Measurements from ENCODE around the gene NDUFS8. TPM values are rescaled to one million over a fixed set of nuclear protein-coding genes. Genes with fewer than 3 reads are reported as not detected.

NDUFS8 gene
- total RNA-seq, 1 donor from 2014 or later = 137 TPM

DNA sequence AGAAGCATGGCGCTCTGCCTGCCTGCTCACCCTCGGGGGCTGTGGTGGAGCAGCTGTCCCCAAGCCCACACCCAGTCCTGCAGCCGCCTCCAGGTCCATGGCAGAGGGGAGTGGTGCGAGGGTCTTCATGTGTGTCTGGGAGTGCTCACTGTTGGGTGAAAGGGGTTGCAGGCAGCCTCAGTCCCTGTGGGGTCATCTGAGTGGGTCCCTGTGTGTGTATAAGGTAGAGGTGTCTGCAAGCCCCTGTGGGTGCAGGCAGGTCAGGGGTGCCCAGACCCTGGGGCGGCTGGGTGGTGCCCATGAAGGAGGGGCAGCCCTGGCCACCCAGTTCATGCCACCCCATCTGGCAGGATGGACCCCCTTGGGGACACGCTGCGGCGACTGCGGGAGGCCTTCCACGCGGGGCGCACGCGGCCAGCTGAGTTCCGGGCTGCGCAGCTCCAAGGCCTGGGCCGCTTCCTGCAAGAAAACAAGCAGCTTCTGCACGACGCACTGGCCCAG, 15.5 kb upstream of the NDUFS8 start:
- H3K27me3 Mint-ChIP-seq (ENCODE audit: insufficient read depth) = no peaks in the 10 kb centered on the region
- intact Hi-C loops (cut with micrococcal nuclease) = no loop called here
- H3K27ac Mint-ChIP-seq = no peak overlapping the region
- no peaks in the 10 kb centered on the region for H3K9me3 Mint-ChIP-seq
- H3K4me1 Mint-ChIP-seq (ENCODE audit: low read depth) = no peaks in the 10 kb centered on the region
- DNase-seq (ENCODE audit: low spot score) = no peak
- H3K36me3 Mint-ChIP-seq (ENCODE audit: low read depth) = no peaks in the 10 kb centered on the region
- H3K4me3 Mint-ChIP-seq = no peak overlapping the region

- Mint-ChIP-seq H3K4me1 (ENCODE audit: low read depth) (no peaks in the 10 kb centered on the region), H3K4me3 (no peak overlapping the region), H3K27me3 (ENCODE audit: insufficient read depth) (no peaks in the 10 kb centered on the region), H3K27ac (no peak overlapping the region), H3K9me3 (no peaks in the 10 kb centered on the region), H3K36me3 (ENCODE audit: low read depth) (no peaks in the 10 kb centered on the region)
- intact Hi-C loops (cut with micrococcal nuclease) = no loop called here
- DNase-seq (ENCODE audit: low spot score) = no peak
These were observed 15.0 kb upstream of the NDUFS8 start for GRCh38 chr11:68015467-68015866.

GRCh38 chr11:68016161-68016903, 14.1 kb upstream of the NDUFS8 start:
- intact Hi-C loops (cut with micrococcal nuclease) = no loop called here
- H3K27me3 Mint-ChIP-seq (ENCODE audit: insufficient read depth) = no peaks in the 10 kb centered on the region

DNA sequence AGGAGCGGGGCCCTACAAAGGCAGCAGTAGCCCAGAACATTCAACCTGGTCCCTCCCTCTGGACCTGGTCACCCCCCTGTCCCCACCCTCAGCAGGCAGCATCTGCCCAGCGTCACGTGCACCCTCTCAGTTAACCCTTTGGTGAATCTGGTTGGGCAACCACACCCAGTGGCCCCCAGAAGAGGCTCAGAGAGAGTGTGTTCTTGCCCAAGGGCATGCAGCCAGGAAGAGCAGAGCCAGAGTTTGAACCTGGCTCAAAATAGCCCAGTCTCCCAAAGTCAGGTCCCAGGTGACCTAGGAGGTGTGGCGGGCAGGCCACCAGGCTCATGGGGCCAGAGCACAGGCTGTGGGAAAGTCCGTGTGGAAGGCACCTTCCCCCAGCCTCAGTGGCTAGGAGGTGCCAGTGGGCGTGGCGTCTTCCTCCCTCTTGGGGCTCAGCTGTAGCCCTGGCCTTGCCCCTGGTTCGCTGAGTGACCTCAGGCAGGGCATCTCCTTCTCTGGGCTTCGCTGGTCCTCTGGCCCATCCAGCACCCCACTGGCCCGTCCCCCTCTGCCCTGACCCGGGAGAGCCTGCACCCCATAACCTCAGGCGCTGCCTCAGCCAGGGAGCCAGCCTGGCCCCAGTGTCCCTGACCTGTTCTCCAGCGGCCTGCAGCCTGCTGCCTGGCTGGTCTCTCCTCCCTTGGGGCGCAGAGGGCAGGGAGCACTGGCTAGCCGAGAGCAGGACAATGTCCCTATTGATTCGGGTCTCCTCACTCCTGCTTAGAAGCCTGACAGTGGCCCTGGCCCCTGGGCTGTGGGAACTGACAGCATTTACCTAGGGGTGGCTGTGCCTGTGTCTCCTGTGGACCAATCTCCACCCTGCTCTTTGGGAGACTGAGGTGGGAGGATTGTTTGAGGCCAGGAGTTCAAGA, 13.3 kb upstream of the NDUFS8 start:
- no peak for DNase-seq (ENCODE audit: low spot score)

More at GRCh38 chr11:68016161-68016903, 14.1 kb upstream of the NDUFS8 start:
- Mint-ChIP-seq H3K4me1 (ENCODE audit: low read depth) (no peaks in the 10 kb centered on the region), H3K27ac (no peak overlapping the region), H3K9me3 (no peaks in the 10 kb centered on the region), H3K36me3 (ENCODE audit: low read depth) (no peaks in the 10 kb centered on the region), H3K4me3 (no peak overlapping the region)
- no peak for DNase-seq (ENCODE audit: low spot score)

GRCh38 chr11:68017980-68018729, 12.3 kb upstream of the NDUFS8 start:
- Mint-ChIP-seq H3K4me1 (ENCODE audit: low read depth) (no peaks in the 10 kb centered on the region), H3K36me3 (ENCODE audit: low read depth) (no peaks in the 10 kb centered on the region), H3K27me3 (ENCODE audit: insufficient read depth) (no peaks in the 10 kb centered on the region), H3K4me3 (no peak overlapping the region), H3K9me3 (no peaks in the 10 kb centered on the region), H3K27ac (no peak overlapping the region)
- intact Hi-C loops (cut with micrococcal nuclease) = no loop called here
- DNase-seq (ENCODE audit: low spot score) = no peak

More for the DNA sequence above, 13.3 kb upstream of the NDUFS8 start:
- Mint-ChIP-seq H3K27ac (no peak overlapping the region), H3K4me3 (no peak overlapping the region), H3K36me3 (ENCODE audit: low read depth) (no peaks in the 10 kb centered on the region), H3K4me1 (ENCODE audit: low read depth) (no peaks in the 10 kb centered on the region), H3K27me3 (ENCODE audit: insufficient read depth) (no peaks in the 10 kb centered on the region), H3K9me3 (no peaks in the 10 kb centered on the region)
- intact Hi-C loops (cut with micrococcal nuclease) = no loop called here

GRCh38 chr11:68018730-68019190, 11.7 kb upstream of the NDUFS8 start:
- H3K9me3 Mint-ChIP-seq = no peaks in the 10 kb centered on the region
- no peaks in the 10 kb centered on the region for H3K4me1 Mint-ChIP-seq (ENCODE audit: low read depth)
- intact Hi-C loops (cut with micrococcal nuclease) = no loop called here
- no peaks in the 10 kb centered on the region for H3K36me3 Mint-ChIP-seq (ENCODE audit: low read depth)
- no peak overlapping the region for H3K4me3 Mint-ChIP-seq
- H3K27me3 Mint-ChIP-seq (ENCODE audit: insufficient read depth) = no peaks in the 10 kb centered on the region
- DNase-seq (ENCODE audit: low spot score) = no peak
- H3K27ac Mint-ChIP-seq = no peak overlapping the region

DNA sequence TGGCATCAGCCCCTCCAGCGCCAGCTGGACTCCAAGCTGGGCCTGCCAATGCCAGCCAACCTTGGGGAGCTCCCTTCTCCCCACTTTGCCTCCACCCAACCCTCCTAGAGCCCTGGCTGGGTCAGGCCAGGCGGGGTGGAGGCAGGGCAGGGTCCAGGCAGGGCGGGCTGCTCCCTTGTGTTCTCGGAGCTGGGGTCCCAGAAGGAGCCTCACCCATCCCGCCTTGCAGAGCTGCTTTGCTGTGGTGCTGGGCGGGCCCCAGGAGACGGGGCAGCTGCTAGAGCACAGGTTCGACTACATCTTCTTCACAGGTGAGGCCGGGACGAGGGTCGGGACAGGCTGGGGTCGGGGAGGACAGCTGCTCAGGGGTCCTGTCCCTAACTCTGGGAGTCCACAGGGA, 11.0 kb upstream of the NDUFS8 start:
- no peaks in the 10 kb centered on the region for H3K9me3 Mint-ChIP-seq
- intact Hi-C loops (cut with micrococcal nuclease) = no loop called here
- no peak for DNase-seq (ENCODE audit: low spot score)

GRCh38 chr11:68020575-68020974, 9.9 kb upstream of the NDUFS8 start:
- intact Hi-C loops (cut with micrococcal nuclease) = no loop called here
- Mint-ChIP-seq H3K36me3 (ENCODE audit: low read depth) (no peaks in the 10 kb centered on the region), H3K27ac (no peak overlapping the region), H3K4me1 (ENCODE audit: low read depth) (no peaks in the 10 kb centered on the region), H3K9me3 (no peaks in the 10 kb centered on the region), H3K4me3 (no peak overlapping the region), H3K27me3 (ENCODE audit: insufficient read depth) (peaks cover 4% of the 10 kb centered on the region)
- DNase-seq (ENCODE audit: low spot score) = no peak

More for the DNA sequence above, 11.0 kb upstream of the NDUFS8 start:
- Mint-ChIP-seq H3K4me3 (no peak overlapping the region), H3K36me3 (ENCODE audit: low read depth) (no peaks in the 10 kb centered on the region), H3K27ac (no peak overlapping the region), H3K4me1 (ENCODE audit: low read depth) (no peaks in the 10 kb centered on the region), H3K27me3 (ENCODE audit: insufficient read depth) (peaks cover 2% of the 10 kb centered on the region)

DNA sequence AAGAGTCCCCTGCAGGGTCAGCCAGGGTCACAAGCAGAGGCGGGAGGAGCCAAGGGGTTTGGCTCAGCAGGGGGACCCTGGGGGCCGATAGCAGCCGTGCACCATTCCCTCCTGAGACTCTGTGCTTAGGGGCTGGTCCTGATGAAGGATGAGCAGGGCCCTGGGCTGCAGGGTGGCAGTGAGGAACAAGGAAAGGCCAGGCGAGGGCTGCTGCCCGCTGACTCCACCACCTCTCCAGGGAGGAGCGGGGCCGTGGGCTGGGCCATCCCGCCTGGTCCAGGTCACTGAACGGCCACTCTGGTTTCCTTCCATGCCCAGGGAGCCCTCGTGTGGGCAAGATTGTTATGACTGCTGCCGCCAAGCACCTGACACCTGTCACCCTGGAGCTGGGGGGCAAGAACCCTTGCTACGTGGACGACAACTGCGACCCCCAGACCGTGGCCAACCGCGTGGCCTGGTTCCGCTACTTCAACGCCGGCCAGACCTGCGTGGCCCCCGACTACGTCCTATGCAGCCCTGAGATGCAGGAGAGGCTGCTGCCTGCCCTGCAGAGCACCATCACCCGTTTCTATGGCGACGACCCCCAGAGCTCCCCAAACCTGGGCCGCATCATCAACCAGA, 9.2 kb upstream of the NDUFS8 start:
- Mint-ChIP-seq H3K4me1 (ENCODE audit: low read depth) (no peaks in the 10 kb centered on the region), H3K9me3 (no peaks in the 10 kb centered on the region), H3K27ac (no peak overlapping the region), H3K4me3 (no peak overlapping the region), H3K27me3 (ENCODE audit: insufficient read depth) (peaks cover 5% of the 10 kb centered on the region), H3K36me3 (ENCODE audit: low read depth) (no peaks in the 10 kb centered on the region)
- DNase-seq (ENCODE audit: low spot score) = no peak
- intact Hi-C loops (cut with micrococcal nuclease) = no loop called here

DNA sequence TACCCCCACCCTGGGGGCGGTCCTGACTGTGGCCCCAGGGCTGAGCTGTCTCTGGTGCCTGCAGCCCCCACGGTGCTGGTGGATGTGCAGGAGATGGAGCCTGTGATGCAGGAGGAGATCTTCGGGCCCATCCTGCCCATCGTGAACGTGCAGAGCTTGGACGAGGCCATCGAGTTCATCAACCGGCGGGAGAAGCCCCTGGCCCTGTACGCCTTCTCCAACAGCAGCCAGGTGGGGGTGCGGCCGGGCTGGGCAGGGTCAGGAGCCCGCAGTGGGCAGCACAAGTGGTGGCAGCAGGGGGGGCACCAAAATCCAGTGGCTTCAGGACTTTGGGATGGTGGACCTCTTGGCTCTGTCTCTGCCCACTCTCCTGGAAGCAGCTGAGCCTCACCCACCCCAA, 8.0 kb upstream of the NDUFS8 start:
- Mint-ChIP-seq H3K9me3 (no peaks in the 10 kb centered on the region), H3K36me3 (ENCODE audit: low read depth) (no peaks in the 10 kb centered on the region), H3K27me3 (ENCODE audit: insufficient read depth) (peaks cover 5% of the 10 kb centered on the region), H3K4me3 (no peak overlapping the region), H3K27ac (no peak overlapping the region), H3K4me1 (ENCODE audit: low read depth) (no peaks in the 10 kb centered on the region)
- DNase-seq (ENCODE audit: low spot score) = no peak
- intact Hi-C loops (cut with micrococcal nuclease) = no loop called here

DNA sequence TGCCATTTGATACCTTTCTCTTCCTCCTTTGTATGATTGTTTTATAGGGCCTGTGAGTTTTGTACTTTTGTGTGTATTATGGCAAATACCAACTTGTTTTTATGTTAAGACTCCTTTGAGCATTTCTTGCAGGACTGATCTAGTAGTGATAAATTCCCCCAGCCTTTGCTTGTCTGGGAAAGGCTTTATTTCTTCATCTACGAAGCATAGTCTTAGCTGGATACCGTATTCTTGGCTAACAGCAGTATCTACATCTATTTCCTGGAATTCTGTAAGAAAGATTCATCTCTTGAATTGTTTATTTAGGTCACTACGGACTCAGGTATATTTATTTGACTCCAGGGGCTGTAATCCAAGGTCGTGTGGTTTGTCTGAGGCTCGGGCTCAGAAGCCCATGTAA, 6.0 kb upstream of the NDUFS8 start:
- intact Hi-C loops (cut with micrococcal nuclease) = no loop called here
- Mint-ChIP-seq H3K4me3 (no peak overlapping the region), H3K4me1 (ENCODE audit: low read depth) (peaks cover 10% of the 10 kb centered on the region), H3K36me3 (ENCODE audit: low read depth) (no peaks in the 10 kb centered on the region), H3K27me3 (ENCODE audit: insufficient read depth) (peaks cover 5% of the 10 kb centered on the region), H3K27ac (no peak overlapping the region), H3K9me3 (no peaks in the 10 kb centered on the region)
- no peak for DNase-seq (ENCODE audit: low spot score)

- no peak overlapping the region for H3K4me3 Mint-ChIP-seq
- no peaks in the 10 kb centered on the region for H3K9me3 Mint-ChIP-seq
- no peak for DNase-seq (ENCODE audit: low spot score)
- peaks cover 5% of the 10 kb centered on the region for H3K27me3 Mint-ChIP-seq (ENCODE audit: insufficient read depth)
- H3K4me1 Mint-ChIP-seq (ENCODE audit: low read depth) = peaks cover 13% of the 10 kb centered on the region
- no peaks in the 10 kb centered on the region for H3K36me3 Mint-ChIP-seq (ENCODE audit: low read depth)
- no peak overlapping the region for H3K27ac Mint-ChIP-seq
- intact Hi-C loops (cut with micrococcal nuclease) = no loop called here
These were observed 5.4 kb upstream of the NDUFS8 start for GRCh38 chr11:68025047-68025446.
